Measurements from ENCODE around the gene TEN1. TPM values are rescaled to one million over a fixed set of nuclear protein-coding genes. Genes with fewer than 3 reads are reported as not detected.

TEN1 gene
- total and polyA plus RNA-seq, 9 of the 15 experiments (the other 6 are each of a cell fraction or from before 2014, with no cell fraction given): 1.3 to 25.7 (median 10.1) TPM

DNA sequence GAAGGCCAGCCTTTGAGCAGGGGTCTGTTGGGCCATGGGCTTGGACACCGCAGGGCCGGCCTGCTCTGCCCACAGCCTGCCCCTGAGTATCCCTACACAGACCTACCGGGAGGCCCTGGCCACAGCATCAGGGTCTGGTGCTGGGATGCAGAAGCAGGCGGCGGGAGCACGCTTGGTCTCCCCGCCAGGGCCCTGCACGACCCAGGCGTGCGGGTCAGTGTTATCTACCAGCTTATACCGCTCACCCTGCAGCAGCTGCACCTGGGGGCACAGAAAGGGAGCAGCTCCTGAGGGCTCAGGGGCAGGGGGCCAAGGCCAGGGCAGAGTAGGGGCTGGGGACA is 39.3 kb downstream of the TEN1 start:
- no peak overlapping the region for H3K4me3 ChIP-seq
- H3K27me3 ChIP-seq (ENCODE audit: control insufficient read depth in 2 of 2, insufficient read depth in 2 of 2, low read length in 2 of 2): peaks cover 17 to 45% of the 10 kb centered on the region in 2 experiments; a peak in 4 of 5 replicates
- POLR2A ChIA-PET: no interaction called here
- no peaks in the 10 kb centered on the region for H3K9me1 ChIP-seq (ENCODE audit: control insufficient read depth, insufficient read depth, low read length)
- H3K9ac ChIP-seq (ENCODE audit: insufficient read depth in 1 of 2, low read depth in 2 of 2, low read length in 2 of 2): no peak overlapping the region; a peak in 1 of 4 replicates
- FAIRE-seq (no peak), ATAC-seq (no peak), DNase-seq (ENCODE audit: extremely low read depth in 1 of 4, low spot score in 3 of 4) (no peak)
- in situ Hi-C loops (cut with MboI) (no loop called here), intact Hi-C loops (cut with micrococcal nuclease) (loop anchor here (5.0 kb wide), 1 partner anchor 259 kb away; no protein-coding TSS in a partner anchor)
- H3K4me1 ChIP-seq (replicated peaks in 1 of 2; ENCODE audit: control insufficient read depth in 2 of 2, insufficient read depth in 2 of 2, low read length in 2 of 2): peaks cover 0 to 55% of the 10 kb centered on the region in 2 experiments; a peak in 3 of 5 replicates
- CTCF ChIA-PET (ENCODE audit: low intra/inter-chr PET ratio): no interaction called here
- no TSS peak for BruUV-seq (replicated peaks)
- no peak overlapping the region for H3K27ac ChIP-seq (ENCODE audit: extremely low read depth, low read depth, low read length)
- H4K20me1 ChIP-seq (replicated peaks; ENCODE audit: control insufficient read depth, insufficient read depth, low read length): 0 out of 2 replicates have a peak, but pooled peaks cover 8% of the 10 kb centered on the region
- no peaks in the 10 kb centered on the region for H3K36me3 ChIP-seq (ENCODE audit: control insufficient read depth, insufficient read depth, low read length)
- H3K79me2 ChIP-seq (ENCODE audit: control insufficient read depth, insufficient read depth, low read length): no peaks in the 10 kb centered on the region
- no peak overlapping the region for H2AFZ ChIP-seq (ENCODE audit: low read depth, low read length)
- H3K9me3 ChIP-seq (replicated peaks; ENCODE audit: control insufficient read depth, insufficient read depth, low read depth, low read length): no peaks in the 10 kb centered on the region
- 34% methylated on average over 11 of the region's 11 CpGs for WGBS (ENCODE audit: insufficient coverage, low coverage, missing lambda C conversion rate)
- no peak overlapping the region for H3K4me2 ChIP-seq (ENCODE audit: insufficient read depth, low read length)
- no peak for TF ChIP-seq FUS (optimal IDR thresholded peaks at IDR 0.05; ENCODE audit: low read depth, low read length)
- TF ChIP-seq MXD1 (CRISPR knock-in tag; IDR thresholded peaks at IDR 0.05; ENCODE audit: borderline replicate concordance, poor library complexity, severe bottlenecking): no peak
- TF ChIP-seq TGIF2 (CRISPR knock-in tag; IDR thresholded peaks at IDR 0.05): no peak
- no peak for TF ChIP-seq PML (IDR thresholded peaks at IDR 0.05; ENCODE audit: low read length)
- no peak for TF ChIP-seq ZNF175 (CRISPR knock-in tag; IDR thresholded peaks at IDR 0.05; ENCODE audit: low read depth)
- TF ChIP-seq NCOA1 (IDR thresholded peaks at IDR 0.05; ENCODE audit: low read depth): no peak
- TF ChIP-seq GTF2A2 (tag; IDR thresholded peaks at IDR 0.05): no peak
- no peak for TF ChIP-seq STAT5A (IDR thresholded peaks at IDR 0.05; ENCODE audit: borderline replicate concordance, low read length)
- TF ChIP-seq SREBF1 (IDR thresholded peaks at IDR 0.05; ENCODE audit: borderline replicate concordance, low read depth, low read length): no peak
- TF ChIP-seq SP1 (CRISPR knock-in tag; IDR thresholded peaks at IDR 0.05): no peak
- TF ChIP-seq, protein P1, sequence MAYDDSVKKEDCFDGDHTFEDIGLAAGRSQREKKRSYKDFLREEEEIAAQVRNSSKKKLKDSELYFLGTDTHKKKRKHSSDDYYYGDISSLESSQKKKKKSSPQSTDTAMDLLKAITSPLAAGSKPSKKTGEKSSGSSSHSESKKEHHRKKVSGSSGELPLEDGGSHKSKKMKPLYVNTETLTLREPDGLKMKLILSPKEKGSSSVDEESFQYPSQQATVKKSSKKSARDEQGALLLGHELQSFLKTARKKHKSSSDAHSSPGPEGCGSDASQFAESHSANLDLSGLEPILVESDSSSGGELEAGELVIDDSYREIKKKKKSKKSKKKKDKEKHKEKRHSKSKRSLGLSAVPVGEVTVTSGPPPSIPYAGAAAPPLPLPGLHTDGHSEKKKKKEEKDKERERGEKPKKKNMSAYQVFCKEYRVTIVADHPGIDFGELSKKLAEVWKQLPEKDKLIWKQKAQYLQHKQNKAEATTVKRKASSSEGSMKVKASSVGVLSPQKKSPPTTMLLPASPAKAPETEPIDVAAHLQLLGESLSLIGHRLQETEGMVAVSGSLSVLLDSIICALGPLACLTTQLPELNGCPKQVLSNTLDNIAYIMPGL (CRISPR knock-in tag; IDR thresholded peaks at IDR 0.05): no peak
- TF ChIP-seq ZKSCAN3 (CRISPR knock-in tag; IDR thresholded peaks at IDR 0.05): no peak
- no peak for TF ChIP-seq SMARCC2 (IDR thresholded peaks at IDR 0.05; ENCODE audit: low read depth)
